Activated CD8-positive, alpha-beta T cell treated with anti-CD3 and anti-CD28 coated beads for 36 hours (primary cell): ENCODE measurements around the gene FAM13A. TPM values are rescaled to one million over a fixed set of nuclear protein-coding genes. Genes with fewer than 3 reads are reported as not detected.
"Not testable (repeated sequence)": the region's sequence is repeated elsewhere in the genome, so short reads cannot be mapped to it uniquely, and the experiment has no call there.

ENCODE experiments used
- ATAC-seq: fragments of 200-7000 bp; cut with Tn5 transposase; one replicate; pipeline ENCODE4 v1.10.0; 2021; ENCODE audit warnings: mild to moderate bottlenecking, moderate library complexity
- CTCF ChIA-PET: fragments of 350-600 bp; sonication (Branson Sonifier 250); formaldehyde crosslinking; loops from one replicate; lab custom pipeline; 2021; ENCODE audit warnings: antibody characterized with exemption; lab: Charles Lee
- POLR2A ChIA-PET: fragments of 350-600 bp; sonication (Branson Sonifier 250); formaldehyde crosslinking; loops from one replicate; lab custom pipeline; 2021; ENCODE audit warnings: antibody characterized with exemption; lab: Charles Lee
- DNase-seq: peaks from one replicate; pipeline ENCODE4 v3.0.0-alpha.2; 2020
- H3K27ac Mint-ChIP-seq: one replicate; pipeline ENCODE4 v1.8.0; 2021; ENCODE audit warnings: mild to moderate bottlenecking, mixed read lengths
- H3K27me3 Mint-ChIP-seq: one replicate; pipeline ENCODE4 v1.8.0; 2021; ENCODE audit warnings: mixed read lengths
- H3K36me3 Mint-ChIP-seq: one replicate; pipeline ENCODE4 v1.8.0; 2021; ENCODE audit warnings: low read depth, mixed read lengths
- H3K4me1 Mint-ChIP-seq: one replicate; pipeline ENCODE4 v1.8.0; 2021; ENCODE audit warnings: low read depth, mixed read lengths
- H3K4me3 Mint-ChIP-seq: one replicate; pipeline ENCODE4 v1.8.0; 2021; ENCODE audit warnings: mild to moderate bottlenecking, moderate library complexity, mixed read lengths
- H3K9me3 Mint-ChIP-seq: one replicate; pipeline ENCODE4 v1.8.0; 2021; ENCODE audit warnings: mixed read lengths
- CTCF ChIP-seq: fragments of 200-600 bp; IDR thresholded peaks from one replicate; pipeline ENCODE4 v1.8.0; 2022; ENCODE audit warnings: antibody characterized with exemption, mild to moderate bottlenecking
- intact Hi-C: fragments of 100-400 bp; cut with micrococcal nuclease; formaldehyde crosslinking; loops from one replicate; pipeline ENCODE4 v1.10.0; 2022
- total RNA-seq, 2 experiments: library from RNA; stranded (reverse); gene quantifications; one replicate each; pipeline ENCODE4 v1.2.3, GENCODE V29; 2021

FAM13A gene
- total RNA-seq, 2 experiments from 2014 or later = 4.5 to 6.0 TPM

DNA sequence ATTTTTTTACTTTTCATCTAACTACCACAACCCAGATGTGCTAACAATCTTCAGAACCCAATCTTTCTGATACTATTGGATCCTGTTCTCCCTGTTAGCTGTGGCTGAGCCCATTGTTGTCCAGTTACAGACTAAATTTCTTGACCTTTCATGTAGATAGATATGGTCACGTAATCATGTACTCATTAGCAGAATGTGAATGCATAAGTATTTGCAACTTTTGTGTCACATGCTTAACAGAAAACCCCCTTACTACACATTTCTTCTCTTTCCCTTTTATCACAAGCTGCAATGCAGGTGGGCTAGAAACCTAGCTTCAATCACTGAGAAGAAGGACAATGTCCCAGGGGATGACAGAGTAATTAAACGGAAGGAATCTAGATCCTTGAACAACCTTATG, 13.1 kb upstream of the FAM13A start:
- TF ChIP-seq CTCF = no peak
- ChIA-PET CTCF (interaction anchor here (1.3 kb wide), 2 partner anchors 46 to 531 kb away, joined by 3 to 4 read pairs; no protein-coding TSS in a partner anchor), POLR2A (interaction anchor here (0.6 kb wide), 1 partner anchor 281 kb away, joined by 3 read pairs; no protein-coding TSS in a partner anchor)
- ATAC-seq (no peak), DNase-seq (no peak)
- Mint-ChIP-seq H3K36me3 (no peaks in the 10 kb centered on the region), H3K27me3 (no peaks in the 10 kb centered on the region), H3K27ac (no peak overlapping the region), H3K4me1 (no peaks in the 10 kb centered on the region), H3K9me3 (no peaks in the 10 kb centered on the region), H3K4me3 (no peak overlapping the region)
- intact Hi-C loops = no loop called here

DNA sequence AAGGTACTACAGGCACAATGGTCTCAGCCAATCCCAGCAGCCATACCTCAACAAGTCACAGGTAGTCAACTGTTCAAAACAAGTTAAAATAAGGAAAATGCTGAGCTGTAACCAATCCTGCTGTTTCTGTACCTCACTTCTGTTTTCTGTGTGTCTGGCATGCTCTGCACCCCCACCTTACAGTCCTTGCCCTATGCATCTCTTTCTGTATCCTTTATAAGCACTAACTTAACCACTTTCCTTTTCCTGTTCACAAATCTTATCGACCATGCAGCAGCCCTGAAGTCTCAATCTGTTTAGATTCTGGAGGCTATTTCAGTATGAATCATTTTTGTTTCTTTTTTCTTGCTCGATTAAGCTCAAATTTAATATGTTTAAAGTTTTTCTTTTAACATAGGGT, 12.5 kb upstream of the FAM13A start:
- DNase-seq (peak; percentile 8), ATAC-seq (peak; percentile 45)
- no peaks in the 10 kb centered on the region for H3K9me3 Mint-ChIP-seq
- no peak overlapping the region for H3K27ac Mint-ChIP-seq
- intact Hi-C loops = no loop called here
- no peak for TF ChIP-seq CTCF
- H3K36me3 Mint-ChIP-seq = no peaks in the 10 kb centered on the region
- H3K4me3 Mint-ChIP-seq = no peak overlapping the region
- H3K4me1 Mint-ChIP-seq = no peaks in the 10 kb centered on the region
- POLR2A ChIA-PET = no interaction called here
- CTCF ChIA-PET = interaction anchor here (1.3 kb wide), 1 partner anchor 530 kb away, joined by 4 read pairs; no protein-coding TSS in a partner anchor
- no peaks in the 10 kb centered on the region for H3K27me3 Mint-ChIP-seq

DNA sequence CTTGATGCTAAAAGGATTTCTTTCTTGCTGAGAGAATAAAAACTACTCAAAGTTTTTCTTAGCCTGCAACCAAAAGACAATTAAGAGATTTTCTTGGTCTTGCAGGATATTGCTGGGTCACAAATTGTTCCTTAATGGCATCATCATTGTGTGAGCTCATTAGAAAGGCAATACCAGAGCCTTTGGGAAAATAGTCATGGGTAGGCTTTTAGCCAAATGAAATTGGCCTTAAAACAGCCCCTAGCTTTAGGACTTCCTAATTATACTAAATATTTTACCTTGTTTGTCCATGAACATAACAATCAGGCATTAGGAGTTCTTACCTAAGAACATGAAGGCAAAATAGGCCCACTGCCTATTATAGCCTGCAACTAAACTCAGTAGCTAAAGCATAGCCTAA, 10.4 kb upstream of the FAM13A start:
- ChIA-PET POLR2A (no interaction called here), CTCF (interaction anchor here (1.4 kb wide), 1 partner anchor 22 kb away, joined by 3 read pairs; no protein-coding TSS in a partner anchor)
- H3K4me3 Mint-ChIP-seq = no peak overlapping the region
- H3K4me1 Mint-ChIP-seq = no peaks in the 10 kb centered on the region
- intact Hi-C loops = no loop called here
- H3K9me3 Mint-ChIP-seq = no peaks in the 10 kb centered on the region
- ATAC-seq (no peak), DNase-seq (no peak)
- TF ChIP-seq CTCF = no peak
- no peaks in the 10 kb centered on the region for H3K36me3 Mint-ChIP-seq
- H3K27me3 Mint-ChIP-seq = no peaks in the 10 kb centered on the region
- no peak overlapping the region for H3K27ac Mint-ChIP-seq

DNA sequence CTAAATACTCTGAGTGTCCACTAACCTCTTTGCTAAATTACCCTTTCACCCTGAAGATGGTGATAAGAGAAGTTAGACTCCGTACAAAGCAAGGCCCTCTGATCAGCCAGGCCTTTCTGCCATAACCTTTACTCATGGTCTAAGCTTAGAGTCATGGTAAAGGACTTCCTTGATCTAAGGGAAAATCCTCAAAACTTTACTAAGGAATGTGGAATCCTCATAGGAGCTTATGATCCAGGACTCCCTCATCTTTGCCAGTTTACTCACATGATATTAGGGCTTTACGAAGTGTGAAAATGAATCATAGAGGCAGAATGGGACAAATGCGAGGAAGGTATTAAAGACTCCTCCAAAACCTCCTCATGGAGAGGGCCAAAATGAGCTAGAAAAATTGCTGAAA, 7.9 kb upstream of the FAM13A start:
- Mint-ChIP-seq H3K36me3 (no peaks in the 10 kb centered on the region), H3K27me3 (no peaks in the 10 kb centered on the region), H3K9me3 (peaks cover 8% of the 10 kb centered on the region), H3K27ac (no peak overlapping the region), H3K4me1 (no peaks in the 10 kb centered on the region), H3K4me3 (no peak overlapping the region)
- intact Hi-C loops = no loop called here
- no peak for TF ChIP-seq CTCF
- DNase-seq (no peak), ATAC-seq (no peak)
- ChIA-PET POLR2A (no interaction called here), CTCF (interaction anchor here (0.6 to 1.2 kb wide), 3 partner anchors 10 to 1460 kb away, joined by 3 to 4 read pairs (median 4); no protein-coding TSS in a partner anchor)

- CTCF ChIA-PET = interaction anchor here (1.3 kb wide), 1 partner anchor 34 kb away, joined by 3 read pairs; no protein-coding TSS in a partner anchor
- H3K9me3 Mint-ChIP-seq, H3K4me3 Mint-ChIP-seq, ATAC-seq, intact Hi-C loops, H3K27me3 Mint-ChIP-seq, POLR2A ChIA-PET, DNase-seq, H3K27ac Mint-ChIP-seq, H3K36me3 Mint-ChIP-seq: not testable (repeated sequence)
- H3K4me1 Mint-ChIP-seq = peaks cover 16% of the 10 kb centered on the region
These were observed 859 bp upstream of the FAM13A start for GRCh38 chr4:89057844-89058243.
